Measurements from ENCODE around the gene OVCA2. TPM values are rescaled to one million over a fixed set of nuclear protein-coding genes. Genes with fewer than 3 reads are reported as not detected.
A peak's percentile ranks its signal among the peaks of the same experiment; 100 is the strongest.

OVCA2 gene
- total RNA-seq: 10 to 100 TPM; 22.7 to 24.7 TPM

DNA sequence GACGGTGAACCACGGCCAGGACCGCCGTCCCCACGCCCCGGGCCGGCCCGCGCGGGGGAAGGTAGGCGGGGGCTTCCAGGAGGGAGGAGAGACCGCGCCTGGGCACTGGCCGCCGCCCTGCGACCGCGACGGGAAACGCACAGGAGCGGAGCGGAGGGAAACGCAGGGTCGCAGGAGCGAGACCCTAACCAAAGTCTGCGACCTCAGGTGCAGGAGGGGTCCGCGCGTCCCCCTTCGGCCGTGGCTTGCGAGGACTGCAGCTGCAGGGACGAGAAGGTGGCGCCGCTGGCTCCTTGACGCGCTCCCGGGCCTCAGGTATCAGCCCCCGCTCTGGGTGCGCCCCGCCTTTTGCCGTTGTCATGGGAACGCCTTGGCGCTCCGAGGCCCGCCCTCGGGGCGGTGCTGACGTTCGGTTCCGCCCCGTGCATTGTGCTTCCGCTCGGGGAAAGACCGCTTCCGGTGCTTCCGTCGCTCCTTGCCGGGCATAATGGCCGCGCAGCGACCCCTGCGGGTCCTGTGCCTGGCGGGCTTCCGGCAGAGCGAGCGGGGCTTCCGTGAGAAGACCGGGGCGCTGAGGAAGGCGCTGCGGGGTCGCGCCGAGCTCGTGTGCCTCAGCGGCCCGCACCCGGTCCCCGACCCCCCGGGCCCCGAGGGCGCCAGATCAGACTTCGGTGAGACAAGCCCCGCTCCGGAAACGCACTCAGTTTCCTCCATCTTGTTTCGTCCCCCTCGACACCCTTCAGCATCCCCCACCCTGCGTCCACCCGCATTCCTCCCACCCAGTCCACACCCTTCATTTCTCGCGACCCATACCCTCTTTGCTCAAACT lies at the start of gene OVCA2:
Gene OVCA2 (plus strand): TSS at position 462 of the 829 bp plus-strand sequence. CDS start 26 bp downstream, at position 488.
- Mint-ChIP-seq H3K27me3 (ENCODE audit: low read depth) (no peaks in the 10 kb centered on the region), H3K4me3 (peak within 1 kb of the TSS; percentile 94), H3K27ac (peak within 1 kb of the TSS; percentile 93), H3K36me3 (ENCODE audit: low read depth) (peaks cover 23% of the 10 kb centered on the region), H3K4me1 (ENCODE audit: low read depth) (peaks cover 27% of the 10 kb centered on the region), H3K9me3 (no peaks in the 10 kb centered on the region)
- peak; percentile 97 for DNase-seq
- intact Hi-C loops (cut with micrococcal nuclease): loop anchor here (1.0 to 5.0 kb wide), 3 partner anchors 11 to 374 kb away; partner anchors contain the start of gene DPH1
- CTCF ChIA-PET: interaction anchor here (2.1 kb wide), 1 partner anchor 15 kb away, joined by 5 read pairs; no protein-coding TSS in a partner anchor

- Mint-ChIP-seq H3K4me3 (no peak overlapping the region), H3K27ac (no peak overlapping the region), H3K36me3 (ENCODE audit: low read depth) (no peaks in the 10 kb centered on the region), H3K27me3 (ENCODE audit: low read depth) (peaks cover 12% of the 10 kb centered on the region), H3K9me3 (no peaks in the 10 kb centered on the region), H3K4me1 (ENCODE audit: low read depth) (no peaks in the 10 kb centered on the region)
- intact Hi-C loops (cut with micrococcal nuclease): no loop called here
- no peak for DNase-seq
- CTCF ChIA-PET: no interaction called here
These were observed 49.3 kb upstream of the OVCA2 start for GRCh38 chr17:1992541-1992940.

- Mint-ChIP-seq H3K27me3 (ENCODE audit: low read depth) (peaks cover 22% of the 10 kb centered on the region), H3K4me1 (ENCODE audit: low read depth) (no peaks in the 10 kb centered on the region), H3K27ac (no peak overlapping the region), H3K9me3 (no peaks in the 10 kb centered on the region), H3K4me3 (no peak overlapping the region), H3K36me3 (ENCODE audit: low read depth) (no peaks in the 10 kb centered on the region)
- intact Hi-C loops (cut with micrococcal nuclease): no loop called here
- CTCF ChIA-PET: interaction anchor here (1.2 kb wide), 1 partner anchor 85 kb away, joined by 3 read pairs; no protein-coding TSS in a partner anchor
- no peak for DNase-seq
These were observed 47.1 kb upstream of the OVCA2 start for GRCh38 chr17:1994707-1995106.

- no peaks in the 10 kb centered on the region for H3K4me1 Mint-ChIP-seq (ENCODE audit: low read depth)
- CTCF ChIA-PET: interaction anchor here (0.6 to 1.2 kb wide), 2 partner anchors 86 to 296 kb away, joined by 3 to 4 read pairs; no protein-coding TSS in a partner anchor
These were observed 46.4 kb upstream of the OVCA2 start for GRCh38 chr17:1995321-1995892.

DNA sequence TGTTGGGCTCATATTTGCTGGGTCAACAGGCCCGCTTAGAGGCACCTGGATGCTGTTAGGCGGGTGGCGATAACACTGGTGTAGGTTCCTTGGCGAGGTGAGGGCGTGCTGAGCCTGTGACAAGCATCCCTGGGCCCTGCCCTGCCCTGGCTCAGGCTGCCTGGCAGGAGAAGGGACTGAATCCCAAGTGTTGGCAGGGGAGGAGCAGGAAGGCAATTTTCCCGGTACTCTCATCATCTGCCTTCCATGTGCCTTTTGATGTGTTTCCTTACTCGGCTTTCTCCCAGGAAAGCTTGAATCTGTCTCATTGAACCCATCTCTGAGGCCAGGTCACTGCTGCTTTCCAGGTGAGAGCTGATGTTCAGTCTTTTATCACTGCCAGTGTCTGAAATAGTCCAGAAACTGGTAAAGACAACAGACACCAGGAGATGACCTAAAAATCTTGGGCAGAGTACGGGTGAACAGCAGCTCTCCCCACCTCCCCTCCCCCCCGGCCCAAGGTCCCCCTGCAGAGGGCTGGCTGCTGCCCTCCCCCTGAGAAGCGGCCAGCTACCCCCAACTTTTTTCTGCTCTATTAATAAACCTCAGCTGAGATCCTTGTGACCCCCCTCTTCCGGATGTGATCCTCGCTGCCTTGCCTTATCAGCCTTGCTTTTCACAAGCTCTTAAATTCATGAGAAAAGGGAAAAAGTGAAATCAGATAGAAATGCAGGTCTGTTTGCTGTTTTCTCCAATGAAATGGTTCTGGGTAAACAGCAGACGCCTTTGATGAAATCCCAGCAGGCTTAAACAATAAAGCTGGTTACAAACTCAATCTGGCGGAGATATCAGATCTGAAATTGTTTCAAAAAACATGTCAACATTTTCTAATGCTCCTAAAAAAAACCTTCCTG lies 45.7 kb upstream of the OVCA2 start:
- no peak overlapping the region for H3K27ac Mint-ChIP-seq

More at GRCh38 chr17:1995321-1995892, 46.4 kb upstream of the OVCA2 start:
- Mint-ChIP-seq H3K27ac (no peak overlapping the region), H3K36me3 (ENCODE audit: low read depth) (no peaks in the 10 kb centered on the region), H3K27me3 (ENCODE audit: low read depth) (peaks cover 23% of the 10 kb centered on the region), H3K4me3 (no peak overlapping the region), H3K9me3 (no peaks in the 10 kb centered on the region)
- DNase-seq: no peak
- intact Hi-C loops (cut with micrococcal nuclease): no loop called here

GRCh38 chr17:1996800-1997288 lies 45.0 kb upstream of the OVCA2 start:
- Mint-ChIP-seq H3K4me1 (ENCODE audit: low read depth) (no peaks in the 10 kb centered on the region), H3K27me3 (ENCODE audit: low read depth) (peaks cover 23% of the 10 kb centered on the region), H3K36me3 (ENCODE audit: low read depth) (no peaks in the 10 kb centered on the region), H3K9me3 (no peaks in the 10 kb centered on the region), H3K27ac (no peak overlapping the region), H3K4me3 (no peak overlapping the region)
- intact Hi-C loops (cut with micrococcal nuclease): no loop called here
- CTCF ChIA-PET: interaction anchor here (1.3 kb wide), 1 partner anchor 29 kb away, joined by 5 read pairs; no protein-coding TSS in a partner anchor
- DNase-seq: no peak

More for the DNA sequence above, 45.7 kb upstream of the OVCA2 start:
- no peak for DNase-seq
- Mint-ChIP-seq H3K36me3 (ENCODE audit: low read depth) (no peaks in the 10 kb centered on the region), H3K4me1 (ENCODE audit: low read depth) (no peaks in the 10 kb centered on the region), H3K27me3 (ENCODE audit: low read depth) (peaks cover 23% of the 10 kb centered on the region), H3K9me3 (no peaks in the 10 kb centered on the region), H3K4me3 (no peak overlapping the region)
- CTCF ChIA-PET: interaction anchor here (0.6 to 1.3 kb wide), 2 partner anchors 30 to 296 kb away, joined by 4 to 5 read pairs; no protein-coding TSS in a partner anchor
- intact Hi-C loops (cut with micrococcal nuclease): no loop called here

GRCh38 chr17:1997289-1997926 lies 44.4 kb upstream of the OVCA2 start:
- Mint-ChIP-seq H3K27me3 (ENCODE audit: low read depth) (peaks cover 23% of the 10 kb centered on the region), H3K4me1 (ENCODE audit: low read depth) (no peaks in the 10 kb centered on the region), H3K9me3 (no peaks in the 10 kb centered on the region), H3K36me3 (ENCODE audit: low read depth) (no peaks in the 10 kb centered on the region), H3K4me3 (no peak overlapping the region), H3K27ac (no peak overlapping the region)
- intact Hi-C loops (cut with micrococcal nuclease): no loop called here
- DNase-seq: no peak
- CTCF ChIA-PET: interaction anchor here (1.3 kb wide), 1 partner anchor 29 kb away, joined by 5 read pairs; no protein-coding TSS in a partner anchor

- Mint-ChIP-seq H3K4me1 (ENCODE audit: low read depth) (no peaks in the 10 kb centered on the region), H3K9me3 (no peaks in the 10 kb centered on the region), H3K36me3 (ENCODE audit: low read depth) (no peaks in the 10 kb centered on the region), H3K4me3 (no peak overlapping the region), H3K27me3 (ENCODE audit: low read depth) (peaks cover 23% of the 10 kb centered on the region), H3K27ac (no peak overlapping the region)
- CTCF ChIA-PET: no interaction called here
- intact Hi-C loops (cut with micrococcal nuclease): no loop called here
- peak; percentile 13 for DNase-seq
These were observed 43.7 kb upstream of the OVCA2 start for GRCh38 chr17:1997927-1998742.

DNA sequence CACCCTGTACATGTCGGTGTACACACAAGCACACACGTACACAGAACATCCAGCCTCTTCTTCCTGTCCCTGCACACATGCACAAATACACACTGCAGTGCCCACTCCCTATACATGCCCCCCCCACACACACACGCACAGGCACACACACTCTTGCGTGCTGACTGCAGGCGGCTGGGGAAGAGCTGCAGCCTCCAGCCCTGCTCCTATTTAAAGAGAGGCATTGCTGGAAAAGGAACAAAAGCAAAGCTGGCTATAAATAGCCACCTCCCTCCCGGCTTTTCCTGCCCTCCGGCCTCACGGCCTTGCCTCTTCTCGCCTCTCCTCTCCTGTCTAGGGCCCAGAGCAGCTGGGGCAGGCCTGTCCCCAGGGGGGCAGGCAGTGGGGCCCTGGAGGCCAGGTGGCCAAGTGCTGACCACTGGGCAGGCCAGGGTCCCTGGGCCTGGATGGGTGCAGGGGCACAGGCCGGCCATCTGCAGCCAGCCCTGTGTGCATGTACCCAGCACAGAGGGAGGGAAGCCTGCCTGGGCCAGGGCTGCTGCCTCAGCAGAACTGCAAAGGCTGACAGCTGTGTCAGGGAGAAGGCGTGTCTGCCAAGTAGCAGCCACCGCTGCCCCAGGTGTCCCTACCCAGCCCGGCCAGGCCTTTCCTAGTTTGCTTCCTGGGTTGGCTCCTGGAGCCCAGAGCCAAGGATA lies 42.1 kb upstream of the OVCA2 start:
- Mint-ChIP-seq H3K27ac (no peak overlapping the region), H3K4me1 (ENCODE audit: low read depth) (no peaks in the 10 kb centered on the region), H3K4me3 (no peak overlapping the region), H3K27me3 (ENCODE audit: low read depth) (peaks cover 23% of the 10 kb centered on the region), H3K9me3 (no peaks in the 10 kb centered on the region), H3K36me3 (ENCODE audit: low read depth) (no peaks in the 10 kb centered on the region)
- intact Hi-C loops (cut with micrococcal nuclease): no loop called here
- CTCF ChIA-PET: interaction anchor here (0.7 kb wide), 1 partner anchor 129 kb away, joined by 3 read pairs; no protein-coding TSS in a partner anchor
- no peak for DNase-seq

GRCh38 chr17:2002767-2003329 lies 39.0 kb upstream of the OVCA2 start:
- intact Hi-C loops (cut with micrococcal nuclease): no loop called here
- no peak for DNase-seq
- no peak overlapping the region for H3K27ac Mint-ChIP-seq
- H3K4me3 Mint-ChIP-seq: no peak overlapping the region
- peaks cover 11% of the 10 kb centered on the region for H3K27me3 Mint-ChIP-seq (ENCODE audit: low read depth)
- H3K9me3 Mint-ChIP-seq: no peaks in the 10 kb centered on the region
- no peaks in the 10 kb centered on the region for H3K4me1 Mint-ChIP-seq (ENCODE audit: low read depth)
- no peaks in the 10 kb centered on the region for H3K36me3 Mint-ChIP-seq (ENCODE audit: low read depth)
- CTCF ChIA-PET: no interaction called here

Data from activated naive CD4-positive, alpha-beta T cell treated with anti-CD3 and anti-CD28 coated beads for 36 hours (primary cell).